CD14-positive monocyte (primary cell): ENCODE data around the gene ITPKB. TPM values are rescaled to one million over a fixed set of nuclear protein-coding genes. Genes with fewer than 3 reads are reported as not detected.
A peak's percentile ranks its signal among the peaks of the same experiment; 100 is the strongest.

Source experiments
- DNase-seq, 3 donors: peaks; one replicate each; pipeline ENCODE4 v3.0.0-alpha.2; 2011 to 2022
- H2AFZ ChIP-seq: 2 replicates; pipeline ENCODE4 v1.6.0; 2012; ENCODE audit warnings: mild to moderate bottlenecking, low read depth, low read length, inconsistent platforms; ENCODE audit not compliant: insufficient read depth, poor library complexity, severe bottlenecking
- H3K27ac ChIP-seq, 2 donors: 1 replicate in 1 of 2; 2 replicates in 1 of 2; pipeline ENCODE4 v1.5.1; 2012 to 2013; ENCODE audit warnings: low read length in 2 of 2, control low read depth in 1 of 2, inconsistent platforms in 1 of 2, low read depth in 1 of 2, mild to moderate bottlenecking in 1 of 2
- H3K27me3 ChIP-seq, 2 donors: one replicate each; pipeline versions ENCODE4 v1.6.0 to v1.6.1; 2011 to 2013; ENCODE audit warnings: low read length in 2 of 2; ENCODE audit not compliant: control insufficient read depth in 2 of 2, insufficient read depth in 2 of 2
- H3K36me3 ChIP-seq, 2 donors: replicated peaks in 1 of 2; 1 replicate in 1 of 2; 2 replicates in 1 of 2; pipeline versions ENCODE4 v1.5.1 to v1.6.1; 2012 to 2013; ENCODE audit warnings: low read length in 2 of 2, control low read depth in 1 of 2, inconsistent platforms in 1 of 2, mild to moderate bottlenecking in 1 of 2; ENCODE audit not compliant: insufficient read depth in 2 of 2, control insufficient read depth in 1 of 2
- H3K4me1 ChIP-seq, 2 donors: 1 replicate in 1 of 2; 2 replicates in 1 of 2; pipeline versions ENCODE4 v1.5.1 to v1.6.1; 2012 to 2013; ENCODE audit warnings: low read length in 2 of 2, control low read depth in 1 of 2, inconsistent platforms in 1 of 2, mild to moderate bottlenecking in 1 of 2, moderate library complexity in 1 of 2; ENCODE audit not compliant: insufficient read depth in 2 of 2, control insufficient read depth in 1 of 2
- H3K4me2 ChIP-seq: replicated peaks from 2 replicates; pipeline ENCODE3; 2012; ENCODE audit warnings: low read length, moderate library complexity, mild to moderate bottlenecking; ENCODE audit not compliant: poor library complexity, severe bottlenecking; ENCODE audit errors: extremely low read depth
- H3K4me3 ChIP-seq, 3 experiments: fragments of 200-600 bp in 1 of 3; sonication (generic) in 1 of 3; replicated peaks in 1 of 3; 1 replicate in 2 of 3; 2 replicates in 1 of 3; pipeline ENCODE4 v1.5.1; 2011 to 2013; ENCODE audit warnings: low read length in 3 of 3, mild to moderate bottlenecking in 3 of 3, control low read depth in 2 of 3, low read depth in 2 of 3, inconsistent platforms in 1 of 3, moderate library complexity in 1 of 3
- H3K79me2 ChIP-seq: 2 replicates; pipeline ENCODE4 v1.6.0; 2012; ENCODE audit warnings: mild to moderate bottlenecking, control low read depth, inconsistent platforms, low read length, moderate library complexity; ENCODE audit not compliant: insufficient read depth
- H3K9ac ChIP-seq: 2 replicates; pipeline ENCODE4 v1.6.0; 2017; ENCODE audit warnings: low read length, mild to moderate bottlenecking; ENCODE audit not compliant: insufficient read depth, poor library complexity, severe bottlenecking
- H3K9me3 ChIP-seq, 2 donors: replicated peaks in 1 of 2; 1 replicate in 1 of 2; 2 replicates in 1 of 2; pipeline versions ENCODE4 v1.5.1 to v1.6.1; 2012 to 2013; ENCODE audit warnings: low read length in 2 of 2, control low read depth in 1 of 2; ENCODE audit not compliant: control insufficient read depth in 1 of 2, insufficient read depth in 1 of 2
- H4K20me1 ChIP-seq: 2 replicates; pipeline ENCODE4 v1.6.0; 2012; ENCODE audit warnings: mild to moderate bottlenecking, low read length, control low read depth, moderate library complexity; ENCODE audit not compliant: insufficient read depth
- H3K27ac Mint-ChIP-seq, 7 donors: one replicate each; pipeline ENCODE4 v1.8.0; 2020; ENCODE audit warnings: mild to moderate bottlenecking in 7 of 7, mixed read lengths in 7 of 7, moderate library complexity in 6 of 7, inconsistent platforms in 2 of 7
- H3K27me3 Mint-ChIP-seq, 3 donors: one replicate each; pipeline ENCODE4 v1.8.0; 2021 to 2022; ENCODE audit warnings: low read depth in 3 of 3, mild to moderate bottlenecking in 3 of 3, mixed read lengths in 3 of 3, moderate library complexity in 3 of 3, inconsistent platforms in 1 of 3
- H3K36me3 Mint-ChIP-seq, 2 donors: one replicate each; pipeline ENCODE4 v1.8.0; 2020; ENCODE audit warnings: mixed read lengths in 2 of 2, inconsistent platforms in 1 of 2, mild to moderate bottlenecking in 1 of 2
- H3K4me1 Mint-ChIP-seq: one replicate; pipeline ENCODE4 v1.8.0; 2020; ENCODE audit warnings: mild to moderate bottlenecking, mixed read lengths
- H3K4me3 Mint-ChIP-seq, 2 donors: one replicate each; pipeline ENCODE4 v1.8.0; 2020; ENCODE audit warnings: mild to moderate bottlenecking in 2 of 2, mixed read lengths in 2 of 2, moderate library complexity in 1 of 2
- H3K9me3 Mint-ChIP-seq, 7 donors: one replicate each; pipeline ENCODE4 v1.8.0; 2020 to 2022; ENCODE audit warnings: mixed read lengths in 7 of 7, mild to moderate bottlenecking in 6 of 7, moderate library complexity in 6 of 7, inconsistent platforms in 2 of 7
- WGBS: methylation state at CpG from one replicate; pipeline ENCODE4 v1.1.5; 2013; ENCODE audit warnings: missing lambda C conversion rate; ENCODE audit not compliant: insufficient coverage; 5-methylcytosine and 5-hydroxymethylcytosine counted together
- intact Hi-C, 2 donors: fragments of 100-400 bp; cut with micrococcal nuclease; formaldehyde crosslinking; loops; one replicate each; pipeline versions ENCODE4 v1.15.0 to v1.15.1; 2023
- polyA plus RNA-seq, 3 donors: library from polyadenylated mRNA; depleted of rRNA in 1 of 3; unstranded in 2 of 3; stranded (reverse) in 1 of 3; fragments of 300-500 nt in 2 of 3; fragments of >200 nt in 1 of 3; fragmentation: Illumina TruSeq in 2 of 3; gene quantifications; 1 replicate in 2 of 3; 2 replicates in 1 of 3; pipeline ENCODE4 v1.2.3, GENCODE V29; 2012 to 2021
- TF ChIP-seq, protein P1 (sequence below): fragments of 200-600 bp; IDR thresholded peaks from one replicate; pipeline ENCODE4 v1.8.0; 2022; ENCODE audit warnings: antibody characterized with exemption, mild to moderate bottlenecking

ITPKB gene
- polyA plus RNA-seq, 3 donors: 7.3 to 14.4 (median 10.2) TPM

- Histone ChIP-seq H2AFZ (no peak overlapping the region), H3K4me1 (peaks cover 34 to 35% of the 10 kb centered on the region in 2 donors), H3K36me3 (peaks cover 69 to 74% of the 10 kb centered on the region in 2 donors), H3K27me3 (no peaks in the 10 kb centered on the region), H4K20me1 (no peaks in the 10 kb centered on the region), H3K27ac (peak overlapping the region in 1 of 2 donors; percentile 20), H3K9me3 (no peaks in the 10 kb centered on the region), H3K79me2 (no peaks in the 10 kb centered on the region), H3K4me2 (no peak overlapping the region), H3K9ac (no peak overlapping the region), H3K4me3 (no peak overlapping the region)
- peaks cover 67 to 83% of the 10 kb centered on the region in 2 donors for H3K36me3 Mint-ChIP-seq
- H3K4me1 Mint-ChIP-seq: peaks cover 35% of the 10 kb centered on the region
- H3K27me3 Mint-ChIP-seq: no peaks in the 10 kb centered on the region
- no peak overlapping the region for H3K4me3 Mint-ChIP-seq
- H3K9me3 Mint-ChIP-seq: no peaks in the 10 kb centered on the region
- H3K27ac Mint-ChIP-seq: peak overlapping the region in 4 of 7 donors; percentile 41 to 98 (median 74)
- WGBS: 92% methylated on average over 21 of the region's 23 CpGs
- TF ChIP-seq, protein P1, sequence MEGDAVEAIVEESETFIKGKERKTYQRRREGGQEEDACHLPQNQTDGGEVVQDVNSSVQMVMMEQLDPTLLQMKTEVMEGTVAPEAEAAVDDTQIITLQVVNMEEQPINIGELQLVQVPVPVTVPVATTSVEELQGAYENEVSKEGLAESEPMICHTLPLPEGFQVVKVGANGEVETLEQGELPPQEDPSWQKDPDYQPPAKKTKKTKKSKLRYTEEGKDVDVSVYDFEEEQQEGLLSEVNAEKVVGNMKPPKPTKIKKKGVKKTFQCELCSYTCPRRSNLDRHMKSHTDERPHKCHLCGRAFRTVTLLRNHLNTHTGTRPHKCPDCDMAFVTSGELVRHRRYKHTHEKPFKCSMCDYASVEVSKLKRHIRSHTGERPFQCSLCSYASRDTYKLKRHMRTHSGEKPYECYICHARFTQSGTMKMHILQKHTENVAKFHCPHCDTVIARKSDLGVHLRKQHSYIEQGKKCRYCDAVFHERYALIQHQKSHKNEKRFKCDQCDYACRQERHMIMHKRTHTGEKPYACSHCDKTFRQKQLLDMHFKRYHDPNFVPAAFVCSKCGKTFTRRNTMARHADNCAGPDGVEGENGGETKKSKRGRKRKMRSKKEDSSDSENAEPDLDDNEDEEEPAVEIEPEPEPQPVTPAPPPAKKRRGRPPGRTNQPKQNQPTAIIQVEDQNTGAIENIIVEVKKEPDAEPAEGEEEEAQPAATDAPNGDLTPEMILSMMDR: no peak
- no peak for DNase-seq
- intact Hi-C loops: loop anchor here in 1 of 2 donors (5.0 kb wide), 1 partner anchor 36 kb away; no protein-coding TSS in a partner anchor
Observed at GRCh38 chr1:226641671-226642231, 97.3 kb downstream of the ITPKB start.

DNA sequence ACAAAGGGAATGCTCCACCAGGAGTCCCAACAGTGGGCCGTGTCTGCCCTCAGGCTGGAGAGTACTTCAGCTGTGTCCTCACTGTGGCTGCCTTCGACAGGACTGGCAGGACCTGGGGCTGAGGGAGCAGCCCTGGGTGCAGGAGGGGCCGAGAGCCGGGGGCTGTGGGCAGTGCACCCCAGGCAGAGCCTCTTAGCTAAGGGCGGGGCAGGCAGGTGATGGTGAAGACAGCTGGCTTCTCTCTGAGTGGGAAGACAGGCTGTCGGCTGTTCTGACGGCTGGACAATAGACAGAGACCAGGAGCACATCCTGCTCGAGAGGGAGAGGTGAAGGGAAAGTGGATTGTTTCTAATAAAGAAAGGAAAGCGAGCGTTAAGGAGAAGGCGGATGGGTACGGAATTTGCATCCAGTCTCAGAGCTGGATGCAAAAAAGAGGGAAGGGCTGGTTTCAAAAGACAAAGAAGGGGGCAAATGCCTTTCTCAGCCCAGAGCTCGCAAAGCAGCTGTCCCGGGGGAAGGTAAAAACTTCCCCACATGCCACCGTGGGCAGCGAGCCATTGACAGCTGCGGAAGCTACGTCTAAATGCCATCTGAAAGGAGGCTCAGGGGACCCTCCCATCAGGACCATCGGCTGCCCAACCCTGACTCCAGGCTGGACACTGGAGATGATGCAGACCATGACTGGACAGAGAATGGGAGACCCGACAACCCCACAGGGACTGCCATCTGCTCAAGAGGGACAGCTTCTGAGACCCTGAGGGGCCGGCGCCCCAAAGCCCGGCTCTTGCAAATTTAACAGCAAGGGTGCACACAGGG lies 98.6 kb downstream of the ITPKB start:
- Histone ChIP-seq H4K20me1 (no peaks in the 10 kb centered on the region), H3K9ac (no peak overlapping the region), H3K27ac (no peak overlapping the region), H3K9me3 (no peaks in the 10 kb centered on the region), H3K4me1 (peaks cover 33 to 38% of the 10 kb centered on the region in 2 donors), H3K4me2 (no peak overlapping the region), H3K4me3 (no peak overlapping the region), H3K36me3 (peaks cover 69 to 74% of the 10 kb centered on the region in 2 donors), H3K79me2 (no peaks in the 10 kb centered on the region), H3K27me3 (no peaks in the 10 kb centered on the region), H2AFZ (no peak overlapping the region)
- Mint-ChIP-seq H3K9me3 (no peaks in the 10 kb centered on the region), H3K4me1 (peaks cover 38% of the 10 kb centered on the region), H3K27me3 (no peaks in the 10 kb centered on the region), H3K4me3 (no peak overlapping the region), H3K27ac (peak overlapping the region in 3 of 7 donors; percentile 60 to 81 (median 61)), H3K36me3 (peaks cover 63 to 82% of the 10 kb centered on the region in 2 donors)
- WGBS: 90% methylated on average over 19 of the region's 23 CpGs
- intact Hi-C loops: loop anchor here in 1 of 2 donors (5.0 kb wide), 1 partner anchor 37 kb away; no protein-coding TSS in a partner anchor
- no peak for DNase-seq
- TF ChIP-seq, protein P1: no peak
